Spleen (tissue), 7 donors: ENCODE measurements around the gene MTG2.

ENCODE experiments used
- CTCF ChIP-seq, 11 experiments: fragments of 200-600 bp in 7 of 11; fragments of 450-650 bp in 4 of 11; sonication (generic) in 4 of 11; IDR thresholded peaks in 8 of 11; conservative IDR thresholded peaks in 3 of 11; 1 replicate in 7 of 11; 2 replicates in 4 of 11; pipeline versions ENCODE4 v1.4.0 to v1.8.0; 2016 to 2021; ENCODE audit warnings: antibody characterized with exemption in 11 of 11, inconsistent platforms in 4 of 11, mild to moderate bottlenecking in 1 of 11
- POLR2AphosphoS5 ChIP-seq, 3 donors: sonication (generic); formaldehyde crosslinking; IDR thresholded peaks; one replicate each; pipeline ENCODE4 v1.5.1; 2017; ENCODE audit warnings: antibody characterized with exemption in 3 of 3
- donor health status: DM: no; HTN: no; CAD: no; lungs with moderate emphysema.
- donor health status: DM: no; HTN: no; CAD: no.
- donor health status: DM: no; HTN: no; CAD: no.

DNA sequence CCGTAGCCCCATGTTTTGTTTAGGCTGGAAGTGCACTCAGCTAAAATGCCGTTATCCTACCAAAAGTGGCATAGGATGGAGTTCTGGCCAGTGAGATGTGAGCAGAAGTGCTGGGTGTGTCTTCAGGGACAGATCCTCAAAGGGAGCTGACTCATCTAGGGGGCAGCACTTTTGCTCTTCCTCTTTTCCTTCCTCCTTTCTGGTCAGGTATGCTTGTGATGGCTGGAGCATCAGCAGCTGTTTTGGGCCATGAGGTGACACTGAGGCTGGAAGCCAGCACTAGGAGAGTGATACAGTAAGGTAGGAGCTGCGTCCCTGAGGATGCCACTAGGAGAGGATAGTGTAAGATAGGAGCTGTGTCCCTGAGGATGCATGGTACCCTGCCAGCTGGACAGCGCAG is 50.9 kb downstream of the MTG2 start:
- TF ChIP-seq CTCF (IDR thresholded peaks at IDR 0.05 in 8 of 11, conservative IDR thresholded peaks at IDR 0.05 in 3 of 11) (no peak), POLR2AphosphoS5 (IDR thresholded peaks at IDR 0.05) (no peak)
